GM18517 (cell line): ENCODE data around the gene PGAM2.

ENCODE experiments used
- ATAC-seq: cut with Tn5 transposase; IDR thresholded peaks from one replicate; pipeline ENCODE4 v1.9.1; 2021; ENCODE audit warnings: mild to moderate bottlenecking, moderate library complexity; ENCODE audit not compliant: unreplicated experiment

PGAM2 gene

GRCh38 chr7:44067064-44067951 is 1.9 kb upstream of the PGAM2 start:
- no peak for ATAC-seq

- no peak for ATAC-seq
Measured at GRCh38 chr7:44066494-44067063, 1.2 kb upstream of the PGAM2 start.

- no peak for ATAC-seq
Measured at GRCh38 chr7:44066111-44066460, 719 bp upstream of the PGAM2 start.

GRCh38 chr7:44064791-44065430 is 456 bp downstream of the PGAM2 start:
- ATAC-seq: no peak

- no peak for ATAC-seq
Measured at GRCh38 chr7:44063894-44064651, 1.3 kb downstream of the PGAM2 start.

GRCh38 chr7:44063547-44063893 is 1.8 kb downstream of the PGAM2 start:
- ATAC-seq: no peak

- ATAC-seq: no peak
Measured at GRCh38 chr7:44062903-44063295, 2.5 kb downstream of the PGAM2 start.

GRCh38 chr7:44062180-44062902 is 3.0 kb downstream of the PGAM2 start:
- ATAC-seq: no peak

GRCh38 chr7:44061645-44062179 is 3.7 kb downstream of the PGAM2 start:
- no peak for ATAC-seq

GRCh38 chr7:44060948-44061644 is 4.3 kb downstream of the PGAM2 start:
- ATAC-seq: no peak

GRCh38 chr7:44060091-44060947 is 5.0 kb downstream of the PGAM2 start:
- ATAC-seq: no peak

GRCh38 chr7:44059219-44060090 is 5.9 kb downstream of the PGAM2 start:
- ATAC-seq: peak; percentile 60

GRCh38 chr7:44058759-44059218 is 6.6 kb downstream of the PGAM2 start:
- no peak for ATAC-seq

- peak; percentile 9 for ATAC-seq
Measured at GRCh38 chr7:44057849-44058758, 7.3 kb downstream of the PGAM2 start.

- ATAC-seq: no peak
Measured at GRCh38 chr7:44057181-44057848, 8.1 kb downstream of the PGAM2 start.

GRCh38 chr7:44056681-44057080 is 8.7 kb downstream of the PGAM2 start:
- ATAC-seq: no peak
